ENCODE data around the gene OR9A4. TPM values are rescaled to one million over a fixed set of nuclear protein-coding genes. Genes with fewer than 3 reads are reported as not detected.

Gene OR9A4
- total RNA-seq, 1 experiment from 2014 or later = not detected

DNA sequence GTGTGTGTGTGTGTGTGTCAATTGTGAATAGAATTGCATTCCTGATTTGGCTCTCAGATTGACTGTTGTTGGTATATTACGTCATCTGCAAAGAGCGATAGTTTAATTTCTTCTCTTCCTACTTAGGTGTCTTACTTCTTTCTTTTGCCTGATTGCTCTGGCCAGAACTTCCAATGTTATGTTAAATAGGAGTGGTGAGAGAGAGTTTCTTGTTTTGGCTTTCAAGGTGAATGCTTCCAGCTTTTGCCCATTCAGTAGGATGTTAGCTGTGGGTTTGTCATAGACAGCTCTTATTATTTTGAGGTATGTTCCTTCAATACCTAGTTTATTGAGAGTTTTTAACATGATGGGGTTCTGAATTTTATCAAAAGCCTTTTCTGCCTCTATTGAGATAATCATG lies 40.7 kb upstream of the OR9A4 start:
- Histone ChIP-seq H4K8ac (replicated peaks; ENCODE audit: insufficient read length, low read depth, low read length) (no peak overlapping the region), H3K4me2 (ENCODE audit: insufficient read depth, insufficient read length, low read length) (no peak overlapping the region), H2BK15ac (ENCODE audit: low read depth, low read length) (no peak overlapping the region), H3T11ph (ENCODE audit: low read length) (no peak overlapping the region), H4K91ac (ENCODE audit: insufficient read length, low read depth, low read length) (no peak overlapping the region), H2BK12ac (ENCODE audit: insufficient read length, low read depth, low read length) (no peak overlapping the region), H3K79me2 (ENCODE audit: insufficient read depth, low read length) (no peaks in the 10 kb centered on the region), H2AFZ (ENCODE audit: low read length) (no peak overlapping the region), H3K56ac (ENCODE audit: insufficient read length, low read depth, low read length) (no peak overlapping the region), H4K20me1 (ENCODE audit: control insufficient read depth, insufficient read depth, insufficient read length) (no peaks in the 10 kb centered on the region), H2AK5ac (ENCODE audit: insufficient read length, low read length) (no peak overlapping the region), H2BK120ac (ENCODE audit: low read depth, low read length, poor library complexity, severe bottlenecking) (no peak overlapping the region), H3K18ac (ENCODE audit: insufficient read length, low read depth, low read length) (no peak overlapping the region), H2BK20ac (ENCODE audit: low read depth, low read length, poor library complexity, severe bottlenecking) (no peak overlapping the region), H4K5ac (ENCODE audit: insufficient read length, low read depth, low read length) (no peak overlapping the region), H2BK5ac (ENCODE audit: insufficient read length, low read length) (no peak overlapping the region), H3K4me1 (ENCODE audit: insufficient read depth, low read length) (no peaks in the 10 kb centered on the region; the same call in 1 of the 2 replicates), H3K23ac (ENCODE audit: insufficient read length, low read depth, low read length) (no peak overlapping the region), H3K9ac (ENCODE audit: extremely low read depth, insufficient read length, low read length) (no peak overlapping the region), H3K4ac (ENCODE audit: low read depth, low read length) (no peak overlapping the region), H3K27ac (ENCODE audit: insufficient read length, low read depth, low read length) (no peak overlapping the region), H3K23me2 (ENCODE audit: insufficient read length, low read depth, low read length, poor library complexity, severe bottlenecking) (no peaks in the 10 kb centered on the region), H3K14ac (ENCODE audit: insufficient read depth, low read length) (no peak overlapping the region), H3K79me1 (ENCODE audit: insufficient read depth, low read depth, low read length, poor library complexity, severe bottlenecking) (no peaks in the 10 kb centered on the region), H3K9me3 (ENCODE audit: control insufficient read depth, low read depth, low read length) (no peaks in the 10 kb centered on the region), H3K27me3 (ENCODE audit: insufficient read depth, low read length) (no peaks in the 10 kb centered on the region)
- H3K36me3 Mint-ChIP-seq (ENCODE audit: insufficient read depth in 1 of 3, low read depth in 3 of 3) = no peaks in the 10 kb centered on the region
- DNase-seq = no peak
- no peaks in the 10 kb centered on the region for H3K27me3 Mint-ChIP-seq (ENCODE audit: low read depth)
- peaks cover 0 to under 1% of the 10 kb centered on the region in 2 experiments; a peak in 1 of 5 replicates for H3K9me3 Mint-ChIP-seq
- no CpG with 5 or more reads among the region's 2 CpGs for WGBS (ENCODE audit: extremely low coverage, insufficient read length, low lambda C conversion rate)
- peaks cover 22 to 24% of the 10 kb centered on the region in 2 experiments for H3K4me1 Mint-ChIP-seq
- H3K27ac Mint-ChIP-seq = peak overlapping the region in 1 of 3 experiments; percentile 65; a peak in 3 of 7 replicates
- TF ChIP-seq CTCF (conservative IDR thresholded peaks at IDR 0.05) = no peak
- peak overlapping the region in 1 of 2 experiments; percentile 3; a peak in 1 of 5 replicates for H3K4me3 Mint-ChIP-seq
